Naive thymus-derived CD8-positive, alpha-beta T cell (primary cell): ENCODE results near the gene CMIP. TPM values are rescaled to one million over a fixed set of nuclear protein-coding genes. Genes with fewer than 3 reads are reported as not detected.

Source experiments
- ATAC-seq, 2 donors: fragments of 150-1000 bp; cut with Tn5 transposase in 1 of 2; sonication (Bioruptor Pico), chemical (Tn5 transposase) in 1 of 2; 1 replicate in 1 of 2; 2 replicates in 1 of 2; pipeline ENCODE4 v1.10.0; 2021; ENCODE audit warnings: mild to moderate bottlenecking in 2 of 2, moderate library complexity in 2 of 2
- POLR2A ChIA-PET: fragments of 350-600 bp; sonication (Branson Sonifier 250); formaldehyde crosslinking; loops from one replicate; lab custom pipeline; 2021; ENCODE audit warnings: antibody characterized with exemption; lab: Charles Lee
- DNase-seq, 10 donors: peaks; one replicate each; pipeline versions ENCODE4 v3.0.0 to v3.0.0-alpha.2; 2020 to 2022
- H3K27ac Mint-ChIP-seq, 10 donors: one replicate each; pipeline ENCODE4 v1.8.0; 2020 to 2022; ENCODE audit warnings: mild to moderate bottlenecking in 10 of 10, mixed read lengths in 10 of 10, moderate library complexity in 4 of 10, inconsistent platforms in 1 of 10
- H3K27me3 Mint-ChIP-seq, 5 donors: one replicate each; pipeline ENCODE4 v1.8.0; 2021 to 2022; ENCODE audit warnings: mixed read lengths in 5 of 5
- H3K36me3 Mint-ChIP-seq, 3 donors: one replicate each; pipeline ENCODE4 v1.8.0; 2020 to 2022; ENCODE audit warnings: mixed read lengths in 3 of 3, mild to moderate bottlenecking in 2 of 3, inconsistent platforms in 1 of 3
- H3K4me1 Mint-ChIP-seq, 4 donors: one replicate each; pipeline ENCODE4 v1.8.0; 2021 to 2022; ENCODE audit warnings: mixed read lengths in 4 of 4
- H3K4me3 Mint-ChIP-seq, 10 donors: one replicate each; pipeline ENCODE4 v1.8.0; 2020 to 2022; ENCODE audit warnings: mild to moderate bottlenecking in 10 of 10, mixed read lengths in 10 of 10, moderate library complexity in 6 of 10, inconsistent platforms in 1 of 10
- H3K9me3 Mint-ChIP-seq, 9 donors: one replicate each; pipeline ENCODE4 v1.8.0; 2020 to 2022; ENCODE audit warnings: mixed read lengths in 9 of 9, mild to moderate bottlenecking in 3 of 9, inconsistent platforms in 1 of 9, moderate library complexity in 1 of 9
- polyA plus RNA-seq, 3 donors: library from polyadenylated mRNA; unstranded; fragments of 300-500 nt; fragmentation: Illumina TruSeq; gene quantifications; one replicate each; pipeline ENCODE4 v1.2.3, GENCODE V29; 2021
- total RNA-seq, 8 experiments: library from RNA in 2 of 8; stranded (reverse) in 2 of 8; gene quantifications; one replicate each; pipeline ENCODE4 v1.2.3 and lab custom pipeline; 2021 to 2026

Gene CMIP
- total and polyA plus RNA-seq, 5 experiments from 2014 or later, result 0.31 to 41.5 (median 1.3) TPM

GRCh38 chr16:81562174-81562849 lies 117.7 kb downstream of the CMIP start:
- ATAC-seq, result no peak
- DNase-seq, result no peak
- no peaks in the 10 kb centered on the region for H3K27me3 Mint-ChIP-seq
- no peak overlapping the region for H3K27ac Mint-ChIP-seq
- POLR2A ChIA-PET, result no interaction called here
- no peak overlapping the region for H3K4me3 Mint-ChIP-seq
- no peaks in the 10 kb centered on the region for H3K9me3 Mint-ChIP-seq
- H3K36me3 Mint-ChIP-seq, result peaks cover 0 to 6% (median 5%) of the 10 kb centered on the region in 3 donors
- H3K4me1 Mint-ChIP-seq, result peaks cover 10 to 36% (median 32%) of the 10 kb centered on the region in 4 donors

GRCh38 chr16:81562926-81563325 lies 118.3 kb downstream of the CMIP start:
- Mint-ChIP-seq H3K4me1 (peaks cover 11 to 40% (median 34%) of the 10 kb centered on the region in 4 donors), H3K27me3 (no peaks in the 10 kb centered on the region), H3K4me3 (no peak overlapping the region), H3K9me3 (no peaks in the 10 kb centered on the region), H3K27ac (no peak overlapping the region), H3K36me3 (peaks cover 0 to 6% (median 5%) of the 10 kb centered on the region in 3 donors)
- POLR2A ChIA-PET, result no interaction called here
- ATAC-seq (no peak), DNase-seq (no peak)

- ATAC-seq, result no peak
- POLR2A ChIA-PET, result no interaction called here
- Mint-ChIP-seq H3K27ac (peak overlapping the region in 4 of 10 donors; percentile 33 to 74 (median 46)), H3K27me3 (no peaks in the 10 kb centered on the region), H3K4me1 (peaks cover 16 to 33% (median 30%) of the 10 kb centered on the region in 4 donors), H3K9me3 (no peaks in the 10 kb centered on the region), H3K4me3 (no peak overlapping the region), H3K36me3 (peaks cover 0 to 6% (median 5%) of the 10 kb centered on the region in 3 donors)
- DNase-seq, result no peak
Measured at GRCh38 chr16:81564421-81564911, 119.9 kb downstream of the CMIP start.

GRCh38 chr16:81565321-81566028 lies 120.9 kb downstream of the CMIP start:
- Mint-ChIP-seq H3K27me3 (no peaks in the 10 kb centered on the region), H3K27ac (peak overlapping the region in 2 of 10 donors; percentile 27 to 52), H3K36me3 (peaks cover 0 to 6% (median 5%) of the 10 kb centered on the region in 3 donors), H3K4me1 (peaks cover 18 to 33% (median 29%) of the 10 kb centered on the region in 4 donors), H3K9me3 (no peaks in the 10 kb centered on the region), H3K4me3 (no peak overlapping the region)
- no peak for DNase-seq
- POLR2A ChIA-PET, result no interaction called here
- no peak for ATAC-seq

GRCh38 chr16:81566086-81567007 lies 121.7 kb downstream of the CMIP start:
- DNase-seq (no peak), ATAC-seq (no peak)
- Mint-ChIP-seq H3K4me1 (peaks cover 18 to 28% (median 23%) of the 10 kb centered on the region in 4 donors), H3K9me3 (no peaks in the 10 kb centered on the region), H3K27ac (peak overlapping the region in 1 of 10 donors; percentile 78), H3K4me3 (no peak overlapping the region), H3K27me3 (no peaks in the 10 kb centered on the region), H3K36me3 (peaks cover 0 to 6% (median 5%) of the 10 kb centered on the region in 3 donors)
- POLR2A ChIA-PET, result interaction anchor here (0.5 kb wide), 1 partner anchor 208 kb away, joined by 4 read pairs; no protein-coding TSS in a partner anchor

GRCh38 chr16:81567087-81567486 lies 122.5 kb downstream of the CMIP start:
- Mint-ChIP-seq H3K36me3 (peaks cover 0 to 6% (median 5%) of the 10 kb centered on the region in 3 donors), H3K27ac (no peak overlapping the region), H3K4me3 (no peak overlapping the region), H3K4me1 (peaks cover 18 to 21% (median 20%) of the 10 kb centered on the region in 4 donors), H3K9me3 (no peaks in the 10 kb centered on the region), H3K27me3 (no peaks in the 10 kb centered on the region)
- no peak for DNase-seq
- POLR2A ChIA-PET, result no interaction called here
- ATAC-seq, result no peak

GRCh38 chr16:81567987-81568748 lies 123.6 kb downstream of the CMIP start:
- no peak for DNase-seq
- POLR2A ChIA-PET, result no interaction called here
- no peaks in the 10 kb centered on the region for H3K9me3 Mint-ChIP-seq
- H3K36me3 Mint-ChIP-seq, result peaks cover 0 to 6% (median 5%) of the 10 kb centered on the region in 3 donors
- H3K4me3 Mint-ChIP-seq, result no peak overlapping the region
- no peaks in the 10 kb centered on the region for H3K27me3 Mint-ChIP-seq
- H3K27ac Mint-ChIP-seq, result peak overlapping the region in 9 of 10 donors; percentile 16 to 85 (median 62)
- peaks cover 18 to 22% (median 21%) of the 10 kb centered on the region in 4 donors for H3K4me1 Mint-ChIP-seq
- ATAC-seq, result no peak

GRCh38 chr16:81568749-81569087 lies 124.1 kb downstream of the CMIP start:
- no peak for ATAC-seq
- POLR2A ChIA-PET, result no interaction called here

GRCh38 chr16:81569361-81570034 lies 124.9 kb downstream of the CMIP start:
- ATAC-seq (no peak), DNase-seq (no peak)
- H3K27ac Mint-ChIP-seq, result peak overlapping the region in 2 of 10 donors; percentile 20 to 64
- no peaks in the 10 kb centered on the region for H3K9me3 Mint-ChIP-seq
- peaks cover 11 to 21% (median 19%) of the 10 kb centered on the region in 4 donors for H3K4me1 Mint-ChIP-seq
- H3K4me3 Mint-ChIP-seq, result no peak overlapping the region
- peaks cover 0 to 6% (median 5%) of the 10 kb centered on the region in 3 donors for H3K36me3 Mint-ChIP-seq
- no peaks in the 10 kb centered on the region for H3K27me3 Mint-ChIP-seq
- POLR2A ChIA-PET, result no interaction called here

More at GRCh38 chr16:81568749-81569087, 124.1 kb downstream of the CMIP start:
- peaks cover 0 to 6% (median 5%) of the 10 kb centered on the region in 3 donors for H3K36me3 Mint-ChIP-seq
- H3K4me3 Mint-ChIP-seq, result no peak overlapping the region
- H3K27me3 Mint-ChIP-seq, result no peaks in the 10 kb centered on the region
- H3K27ac Mint-ChIP-seq, result peak overlapping the region in 5 of 10 donors; percentile 20 to 64 (median 41)
- H3K9me3 Mint-ChIP-seq, result no peaks in the 10 kb centered on the region
- DNase-seq, result no peak
- H3K4me1 Mint-ChIP-seq, result peaks cover 19 to 23% (median 21%) of the 10 kb centered on the region in 4 donors

GRCh38 chr16:81570151-81570846 lies 125.7 kb downstream of the CMIP start:
- H3K4me3 Mint-ChIP-seq, result no peak overlapping the region
- H3K27me3 Mint-ChIP-seq, result no peaks in the 10 kb centered on the region
- ATAC-seq, result no peak
- POLR2A ChIA-PET, result no interaction called here
- H3K27ac Mint-ChIP-seq, result peak overlapping the region in 5 of 10 donors; percentile 5 to 70 (median 11)
- no peak for DNase-seq
- H3K9me3 Mint-ChIP-seq, result no peaks in the 10 kb centered on the region
- H3K4me1 Mint-ChIP-seq, result peaks cover 9 to 22% (median 19%) of the 10 kb centered on the region in 4 donors
- peaks cover 0 to 5% (median 5%) of the 10 kb centered on the region in 3 donors for H3K36me3 Mint-ChIP-seq

GRCh38 chr16:81571175-81571574 lies 126.6 kb downstream of the CMIP start:
- Mint-ChIP-seq H3K4me3 (no peak overlapping the region), H3K27ac (peak overlapping the region in 3 of 10 donors; percentile 37 to 61 (median 48))

More at GRCh38 chr16:81571175-81571574, 126.6 kb downstream of the CMIP start:
- H3K9me3 Mint-ChIP-seq, result no peaks in the 10 kb centered on the region
- ATAC-seq (no peak), DNase-seq (no peak)
- POLR2A ChIA-PET, result no interaction called here
- no peaks in the 10 kb centered on the region for H3K27me3 Mint-ChIP-seq
- H3K36me3 Mint-ChIP-seq, result peaks cover 0 to 4% (median 1%) of the 10 kb centered on the region in 3 donors
- peaks cover 9 to 22% (median 19%) of the 10 kb centered on the region in 4 donors for H3K4me1 Mint-ChIP-seq
